ENCODE results near the gene FBXO46. TPM values are rescaled to one million over a fixed set of nuclear protein-coding genes. Genes with fewer than 3 reads are reported as not detected.
A peak's percentile ranks its signal among the peaks of the same experiment; 100 is the strongest.

The FBXO46 gene, protein sequence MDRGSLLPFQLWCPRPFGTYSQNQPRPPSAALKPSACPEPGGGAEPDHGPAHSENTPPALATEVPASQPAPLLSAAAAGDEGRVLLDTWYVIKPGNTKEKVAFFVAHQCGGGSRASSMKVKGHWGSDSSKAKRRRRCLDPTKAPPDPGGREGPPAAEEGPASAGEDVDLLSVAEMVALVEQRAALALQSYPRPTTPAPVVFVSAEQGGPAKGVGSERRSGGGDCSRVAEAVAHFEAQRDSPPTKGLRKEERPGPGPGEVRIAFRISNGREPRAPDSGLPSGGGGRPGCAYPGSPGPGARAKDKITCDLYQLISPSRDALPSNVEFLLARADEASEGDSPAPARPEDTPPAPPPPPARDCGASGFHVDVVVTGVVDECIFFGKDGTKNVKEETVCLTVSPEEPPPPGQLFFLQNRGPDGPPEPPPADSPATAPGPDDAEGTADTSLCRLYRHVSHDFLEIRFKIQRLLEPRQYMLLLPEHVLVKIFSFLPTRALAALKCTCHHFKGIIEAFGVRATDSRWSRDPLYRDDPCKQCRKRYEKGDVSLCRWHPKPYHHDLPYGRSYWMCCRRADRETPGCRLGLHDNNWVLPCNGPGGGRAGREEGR
- total RNA-seq = 9.4 TPM
- long read RNA-seq, transcript FBXO46-201 (2 exons, 3,001 nt) = major isoform, 6 of 18 reads
- long read RNA-seq, partial matches to known transcripts = 11 of 18 reads
- long read RNA-seq, other reads (novel, unspliced or antisense) = 1 of 18 reads

GRCh38 chr19:45730368-45731288 lies at the start of gene FBXO46:
Gene FBXO46, minus strand, starts transcription at chr19:45730896. Its CDS starts 17,401 bp downstream, at chr19:45713495.
- H3K36me3 ChIP-seq = no peaks in the 10 kb centered on the region
- intact Hi-C loops (cut with micrococcal nuclease) = no loop called here

GRCh38 chr19:45780146-45780447 lies 49.4 kb upstream of the FBXO46 start:
- H3K9me3 ChIP-seq (replicated peaks) = no peaks in the 10 kb centered on the region
- H3K27ac ChIP-seq (replicated peaks) = peak overlapping the region; percentile 94
- TF ChIP-seq CTCF (IDR thresholded peaks at IDR 0.05; ENCODE audit: borderline replicate concordance) = no peak
- H3K36me3 ChIP-seq = peaks cover 35% of the 10 kb centered on the region
- peak overlapping the region; percentile 75 for H3K4me3 ChIP-seq
- peaks cover 65% of the 10 kb centered on the region for H3K4me1 ChIP-seq
- intact Hi-C loops (cut with micrococcal nuclease) = no loop called here
- H3K27me3 ChIP-seq (ENCODE audit: low read depth) = no peaks in the 10 kb centered on the region
- DNase-seq = no peak

More at GRCh38 chr19:45730368-45731288, at the start of gene FBXO46:
- H3K9me3 ChIP-seq (replicated peaks) = no peaks in the 10 kb centered on the region
- DNase-seq = peak; percentile 96
- H3K4me3 ChIP-seq = peak within 1 kb of the TSS; percentile 87
- peak within 1 kb of the TSS; percentile 76 for H3K27ac ChIP-seq (replicated peaks)
- no peak for TF ChIP-seq CTCF (IDR thresholded peaks at IDR 0.05; ENCODE audit: borderline replicate concordance)
- no peaks in the 10 kb centered on the region for H3K27me3 ChIP-seq (ENCODE audit: low read depth)
- peaks cover 27% of the 10 kb centered on the region for H3K4me1 ChIP-seq

DNA sequence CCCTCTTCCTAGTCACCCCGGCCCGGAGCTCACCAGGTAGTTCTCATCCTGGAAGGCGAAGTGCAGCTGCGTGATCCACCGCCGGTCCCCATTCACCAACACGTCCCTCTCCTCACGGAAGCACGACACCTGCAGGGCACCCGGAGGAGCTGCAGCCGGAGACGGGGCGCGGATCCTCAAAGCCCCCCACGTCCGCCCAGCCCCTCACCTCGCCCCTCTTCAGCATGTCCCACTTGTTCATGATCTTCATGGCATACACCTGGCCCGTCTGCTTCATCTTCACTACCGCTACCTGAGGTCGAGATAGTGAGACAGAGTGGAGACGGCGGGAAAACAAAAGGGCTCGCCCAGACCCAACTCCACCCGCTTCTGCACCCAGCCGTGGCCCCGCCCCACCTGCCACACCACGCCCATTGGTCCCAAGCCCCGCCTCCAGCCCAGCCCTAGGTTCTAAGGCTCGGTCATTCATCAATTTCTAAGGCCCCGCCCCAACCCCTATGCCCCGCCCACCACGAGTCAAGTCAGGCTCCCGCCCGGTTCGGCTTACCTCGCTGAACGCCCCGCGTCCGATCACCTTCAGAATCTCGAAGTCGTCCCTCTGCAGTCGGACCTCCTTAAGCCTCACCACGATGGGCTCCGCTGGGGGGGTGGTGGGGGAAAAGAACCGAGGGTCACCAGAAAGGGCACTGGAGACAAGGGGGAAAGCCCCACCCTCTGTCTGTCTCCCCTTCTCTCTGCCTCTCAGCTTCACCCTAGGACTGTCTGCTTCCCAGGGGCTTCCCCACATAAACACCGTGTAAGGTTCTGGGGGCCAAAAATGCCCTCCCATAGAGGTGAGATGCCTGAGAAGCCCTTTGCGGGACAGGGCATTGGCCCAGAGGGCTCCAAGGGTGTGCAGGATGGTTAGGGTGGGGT lies 48.8 kb upstream of the FBXO46 start:
- Histone ChIP-seq H3K36me3 (peaks cover 41% of the 10 kb centered on the region), H3K4me3 (peak overlapping the region; percentile 75), H3K27ac (replicated peaks) (peak overlapping the region; percentile 94), H3K4me1 (peaks cover 58% of the 10 kb centered on the region), H3K9me3 (replicated peaks) (no peaks in the 10 kb centered on the region), H3K27me3 (ENCODE audit: low read depth) (no peaks in the 10 kb centered on the region)
- peak; percentile 59 for TF ChIP-seq CTCF (IDR thresholded peaks at IDR 0.05; ENCODE audit: borderline replicate concordance)
- peak; percentile 78 for DNase-seq
- intact Hi-C loops (cut with micrococcal nuclease) = no loop called here

- Histone ChIP-seq H3K27me3 (ENCODE audit: low read depth) (no peaks in the 10 kb centered on the region), H3K36me3 (peaks cover 51% of the 10 kb centered on the region), H3K4me3 (no peak overlapping the region), H3K9me3 (replicated peaks) (no peaks in the 10 kb centered on the region), H3K27ac (replicated peaks) (no peak overlapping the region), H3K4me1 (peaks cover 45% of the 10 kb centered on the region)
- TF ChIP-seq CTCF (IDR thresholded peaks at IDR 0.05; ENCODE audit: borderline replicate concordance) = no peak
- no peak for DNase-seq
- intact Hi-C loops (cut with micrococcal nuclease) = no loop called here
Measured at GRCh38 chr19:45778010-45778661, 47.4 kb upstream of the FBXO46 start.

All from left ventricle myocardium inferior (tissue), 1 donor.